ENCODE results near the gene PLEKHA1.

DNA sequence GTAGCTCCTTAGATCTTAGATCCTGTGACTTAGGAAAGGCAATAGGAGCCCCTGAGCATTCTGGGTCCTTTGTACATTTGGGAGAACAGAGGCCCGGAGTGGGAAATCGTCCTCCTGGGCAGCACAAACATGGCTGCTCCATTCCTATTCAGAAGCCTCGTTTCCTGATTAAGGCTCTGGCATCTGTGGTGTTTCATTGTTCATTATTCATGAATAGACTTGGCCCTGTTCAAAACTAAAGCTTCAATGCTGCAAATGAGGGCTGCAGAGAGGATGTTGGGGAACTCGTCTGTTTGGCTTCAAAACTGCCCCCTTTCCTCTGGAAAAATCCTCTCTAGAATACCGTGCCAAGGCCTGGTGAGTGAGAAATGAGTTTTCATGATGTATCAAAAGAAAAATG lies 83.4 kb downstream of the PLEKHA1 start:
- TF ChIP-seq CTCF (IDR thresholded peaks at IDR 0.05) (no peak), EP300 (IDR thresholded peaks at IDR 0.05) (no peak)
